Fibroblast of lung (primary cell): Measurements from ENCODE around the gene UAP1L1. TPM values are rescaled to one million over a fixed set of nuclear protein-coding genes. Genes with fewer than 3 reads are reported as not detected.

ENCODE experiments used
- DNase-seq, 2 donors: peaks; one replicate each; pipeline versions ENCODE4 v3.0.0 to v3.0.0-alpha.2; 2010; ENCODE audit warnings: low read depth in 2 of 2
- H2AFZ ChIP-seq: 2 replicates; pipeline ENCODE4 v1.5.1; 2012; ENCODE audit warnings: low read length, control low read depth, inconsistent platforms
- H3K27ac ChIP-seq: 2 replicates; pipeline ENCODE4 v1.5.1; 2011; ENCODE audit warnings: low read length, control low read depth; ENCODE audit not compliant: insufficient read depth
- H3K27me3 ChIP-seq: 2 replicates; pipeline ENCODE4 v1.5.1; 2011; ENCODE audit warnings: mild to moderate bottlenecking, low read length; ENCODE audit not compliant: control insufficient read depth, insufficient read depth
- H3K36me3 ChIP-seq: 2 replicates; pipeline ENCODE4 v1.5.1; 2011; ENCODE audit warnings: low read length; ENCODE audit not compliant: control insufficient read depth, insufficient read depth
- H3K4me1 ChIP-seq: 2 replicates; pipeline ENCODE4 v1.5.1; 2011; ENCODE audit warnings: low read length; ENCODE audit not compliant: control insufficient read depth, insufficient read depth; ENCODE audit errors: extremely low read depth
- H3K4me2 ChIP-seq: 2 replicates; pipeline ENCODE4 v1.5.1; 2011; ENCODE audit warnings: low read length, control low read depth; ENCODE audit not compliant: insufficient read depth; ENCODE audit errors: extremely low read depth
- H3K4me3 ChIP-seq, 4 experiments: fragments of 200-600 bp in 1 of 4; sonication (generic) in 1 of 4; replicated peaks in 1 of 4; 2 replicates each; pipeline ENCODE4 v1.5.1; 2011 to 2016; ENCODE audit warnings: low read length in 4 of 4, low read depth in 3 of 4, mild to moderate bottlenecking in 3 of 4, control low read depth in 2 of 4, inconsistent platforms in 1 of 4, mixed read lengths in 1 of 4; ENCODE audit not compliant: insufficient read depth in 1 of 4; ENCODE audit errors: control extremely low read depth in 1 of 4
- H3K79me2 ChIP-seq: 2 replicates; pipeline ENCODE4 v1.5.1; 2012; ENCODE audit warnings: mild to moderate bottlenecking, low read length, inconsistent platforms; ENCODE audit not compliant: control insufficient read depth, insufficient read depth
- H3K9ac ChIP-seq: 2 replicates; pipeline ENCODE4 v1.5.1; 2011; ENCODE audit warnings: mild to moderate bottlenecking, low read length, control low read depth; ENCODE audit not compliant: insufficient read depth
- H3K9me3 ChIP-seq: 2 replicates; pipeline ENCODE4 v1.5.1; 2012; ENCODE audit warnings: low read depth, low read length; ENCODE audit not compliant: control insufficient read depth, insufficient read depth
- H4K20me1 ChIP-seq: 2 replicates; pipeline ENCODE4 v1.5.1; 2011; ENCODE audit warnings: low read length; ENCODE audit not compliant: control insufficient read depth, insufficient read depth; ENCODE audit errors: extremely low read depth
- CTCF ChIP-seq, 2 donors: IDR thresholded peaks in 1 of 2; conservative IDR thresholded peaks in 1 of 2; 1 replicate in 1 of 2; 2 replicates in 1 of 2; pipeline ENCODE4 v1.5.1; 2011 to 2012; ENCODE audit warnings: low read length in 2 of 2, control low read depth in 1 of 2, inconsistent platforms in 1 of 2, low read depth in 1 of 2, mild to moderate bottlenecking in 1 of 2
- EZH2 ChIP-seq: IDR thresholded peaks from 2 replicates; pipeline ENCODE4 v1.5.1; 2012; ENCODE audit warnings: low read length, control low read depth, mild to moderate bottlenecking; ENCODE audit errors: missing control alignments
- polyA plus RNA-seq, 2 donors: library from polyadenylated mRNA; depleted of rRNA in 1 of 2; stranded (reverse) in 1 of 2; unstranded in 1 of 2; fragments of >200 nt; gene quantifications; 2 replicates each; pipeline ENCODE4 v1.2.1, GENCODE V29; 2011 to 2012; ENCODE audit warnings: missing spikeins in 1 of 2
- total RNA-seq: library from RNA; depleted of rRNA; stranded (reverse); fragments of >200 nt; gene quantifications from 2 replicates; pipeline ENCODE4 v1.2.1, GENCODE V29; 2014

UAP1L1 gene
- total and polyA plus RNA-seq, 2 donors (not counting 1 experiment from before 2014, with no cell fraction given) = 16.4 to 21.1 TPM

GRCh38 chr9:137114613-137115393 is 37.5 kb downstream of the UAP1L1 start, which contains the start of gene DPP7:
TSS of gene DPP7 (minus strand) at chr9:137114733. CDS start at chr9:137114713, 20 bp downstream.
- DNase-seq = peak in 1 of 2 donors; percentile 39
- H3K9ac ChIP-seq = peak within 1 kb of the TSS; percentile 50
- no peak within 1 kb of the TSS for H3K27ac ChIP-seq
- peak within 1 kb of the TSS; percentile 23 to 64 (median 26) for H3K4me3 ChIP-seq
- H3K27me3 ChIP-seq = no peaks in the 10 kb centered on the region
- no peaks in the 10 kb centered on the region for H3K4me1 ChIP-seq
- TF ChIP-seq CTCF (conservative IDR thresholded peaks at IDR 0.05 in 1 of 2, IDR thresholded peaks at IDR 0.05 in 1 of 2; ENCODE audit: low read depth in 1 of 2, low read length in 2 of 2) (no peak), EZH2 (no peak)
- H4K20me1 ChIP-seq = no peaks in the 10 kb centered on the region
- H3K36me3 ChIP-seq = peaks cover 13% of the 10 kb centered on the region
- H3K4me2 ChIP-seq = peak within 1 kb of the TSS; percentile 51
- no peaks in the 10 kb centered on the region for H3K79me2 ChIP-seq
- H3K9me3 ChIP-seq = no peaks in the 10 kb centered on the region
- no peak within 1 kb of the TSS for H2AFZ ChIP-seq

- Histone ChIP-seq H3K36me3 (peaks cover 9% of the 10 kb centered on the region), H3K9ac (no peak overlapping the region), H3K4me3 (no peak overlapping the region), H3K27ac (no peak overlapping the region), H3K79me2 (no peaks in the 10 kb centered on the region), H3K4me2 (no peak overlapping the region), H3K9me3 (no peaks in the 10 kb centered on the region), H3K4me1 (no peaks in the 10 kb centered on the region), H3K27me3 (no peaks in the 10 kb centered on the region), H2AFZ (no peak overlapping the region), H4K20me1 (no peaks in the 10 kb centered on the region)
- TF ChIP-seq EZH2 (no peak), CTCF (conservative IDR thresholded peaks at IDR 0.05 in 1 of 2, IDR thresholded peaks at IDR 0.05 in 1 of 2; ENCODE audit: low read depth in 1 of 2, low read length in 2 of 2) (no peak)
- DNase-seq = no peak
Measured at GRCh38 chr9:137115394-137116026, 38.2 kb downstream of the UAP1L1 start.

DNA sequence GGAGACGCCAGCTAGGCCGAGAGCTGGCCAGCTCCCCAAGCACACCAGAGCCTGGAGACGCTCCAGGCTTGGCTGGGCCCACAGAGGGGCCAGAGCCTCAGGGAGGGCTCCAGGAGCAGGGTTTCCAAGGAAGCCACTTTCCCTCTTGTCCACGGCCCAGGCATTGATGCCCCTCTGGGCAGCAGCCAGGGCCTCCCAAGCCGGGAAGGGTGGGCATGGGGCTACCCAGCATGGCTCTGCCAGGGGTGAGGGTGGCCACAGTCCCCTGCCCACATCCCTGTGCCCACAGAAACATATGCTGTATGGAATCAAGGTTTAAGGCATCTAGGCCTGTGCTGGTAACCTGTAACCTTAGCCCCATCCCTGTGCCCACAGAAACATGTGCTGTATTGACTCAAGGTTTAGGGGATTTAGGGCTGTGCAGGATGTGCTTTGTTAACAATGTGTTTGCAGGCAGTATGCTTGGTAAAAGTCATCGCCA is 38.8 kb downstream of the UAP1L1 start:
- Histone ChIP-seq H4K20me1 (no peaks in the 10 kb centered on the region), H3K79me2 (no peaks in the 10 kb centered on the region), H2AFZ (no peak overlapping the region), H3K4me2 (no peak overlapping the region), H3K27me3 (no peaks in the 10 kb centered on the region), H3K4me1 (no peaks in the 10 kb centered on the region), H3K36me3 (peaks cover 5% of the 10 kb centered on the region), H3K9me3 (no peaks in the 10 kb centered on the region), H3K4me3 (no peak overlapping the region), H3K27ac (no peak overlapping the region), H3K9ac (no peak overlapping the region)
- no peak for DNase-seq
- TF ChIP-seq EZH2 = no peak
- no peak for TF ChIP-seq CTCF (conservative IDR thresholded peaks at IDR 0.05 in 1 of 2, IDR thresholded peaks at IDR 0.05 in 1 of 2; ENCODE audit: low read depth in 1 of 2, low read length in 2 of 2)
